Nephron progenitor cell (in vitro differentiated cells): ENCODE results near the gene PARN.
A peak's percentile ranks its signal among the peaks of the same experiment; 100 is the strongest.
"Not testable (repeated sequence)": the region's sequence is repeated elsewhere in the genome, so short reads cannot be mapped to it uniquely, and the experiment has no call there.

Experiments used
- DNase-seq: peaks from one replicate; pipeline ENCODE4 v3.0.0; 2021
- H3K27ac Mint-ChIP-seq: 2 replicates; pipeline ENCODE4 v1.8.0; 2021; ENCODE audit warnings: mild to moderate bottlenecking, moderate library complexity, mixed read lengths
- H3K27me3 Mint-ChIP-seq: 2 replicates; pipeline ENCODE4 v1.8.0; 2021; ENCODE audit warnings: mild to moderate bottlenecking, low read depth, mixed read lengths; ENCODE audit not compliant: poor library complexity
- H3K36me3 Mint-ChIP-seq: 2 replicates; pipeline ENCODE4 v1.8.0; 2021; ENCODE audit warnings: low read depth, mixed read lengths
- H3K4me1 Mint-ChIP-seq: 2 replicates; pipeline ENCODE4 v1.8.0; 2021; ENCODE audit warnings: mixed read lengths
- H3K4me3 Mint-ChIP-seq: 2 replicates; pipeline ENCODE4 v1.8.0; 2021; ENCODE audit warnings: mild to moderate bottlenecking, moderate library complexity, mixed read lengths
- H3K9me3 Mint-ChIP-seq: 2 replicates; pipeline ENCODE4 v1.8.0; 2021; ENCODE audit warnings: mild to moderate bottlenecking, moderate library complexity, mixed read lengths
- TF ChIP-seq, protein P1 (sequence below): fragments of 200-600 bp; sonication (generic); IDR thresholded peaks from 2 replicates; pipeline ENCODE4 v1.5.0; 2021; ENCODE audit warnings: antibody characterized with exemption

PARN gene

GRCh38 chr16:14548933-14549788 is 80.9 kb downstream of the PARN start:
- TF ChIP-seq, protein P1, sequence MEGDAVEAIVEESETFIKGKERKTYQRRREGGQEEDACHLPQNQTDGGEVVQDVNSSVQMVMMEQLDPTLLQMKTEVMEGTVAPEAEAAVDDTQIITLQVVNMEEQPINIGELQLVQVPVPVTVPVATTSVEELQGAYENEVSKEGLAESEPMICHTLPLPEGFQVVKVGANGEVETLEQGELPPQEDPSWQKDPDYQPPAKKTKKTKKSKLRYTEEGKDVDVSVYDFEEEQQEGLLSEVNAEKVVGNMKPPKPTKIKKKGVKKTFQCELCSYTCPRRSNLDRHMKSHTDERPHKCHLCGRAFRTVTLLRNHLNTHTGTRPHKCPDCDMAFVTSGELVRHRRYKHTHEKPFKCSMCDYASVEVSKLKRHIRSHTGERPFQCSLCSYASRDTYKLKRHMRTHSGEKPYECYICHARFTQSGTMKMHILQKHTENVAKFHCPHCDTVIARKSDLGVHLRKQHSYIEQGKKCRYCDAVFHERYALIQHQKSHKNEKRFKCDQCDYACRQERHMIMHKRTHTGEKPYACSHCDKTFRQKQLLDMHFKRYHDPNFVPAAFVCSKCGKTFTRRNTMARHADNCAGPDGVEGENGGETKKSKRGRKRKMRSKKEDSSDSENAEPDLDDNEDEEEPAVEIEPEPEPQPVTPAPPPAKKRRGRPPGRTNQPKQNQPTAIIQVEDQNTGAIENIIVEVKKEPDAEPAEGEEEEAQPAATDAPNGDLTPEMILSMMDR: no peak
- no peak for DNase-seq
- peaks cover under 1% of the 10 kb centered on the region for H3K9me3 Mint-ChIP-seq
- no peaks in the 10 kb centered on the region for H3K27me3 Mint-ChIP-seq
- H3K4me3 Mint-ChIP-seq: no peak overlapping the region
- peaks cover 22% of the 10 kb centered on the region for H3K36me3 Mint-ChIP-seq
- H3K4me1 Mint-ChIP-seq: peaks cover 9% of the 10 kb centered on the region
- peak overlapping the region; percentile 84 for H3K27ac Mint-ChIP-seq

GRCh38 chr16:14545346-14545884 is 84.6 kb downstream of the PARN start:
- Mint-ChIP-seq H3K27me3 (peaks cover 4% of the 10 kb centered on the region), H3K4me1 (peaks cover 9% of the 10 kb centered on the region), H3K27ac (no peak overlapping the region), H3K4me3 (no peak overlapping the region), H3K36me3 (peaks cover 51% of the 10 kb centered on the region), H3K9me3 (peaks cover 35% of the 10 kb centered on the region)
- TF ChIP-seq, protein P1: no peak
- no peak for DNase-seq

GRCh38 chr16:14544846-14545245 is 85.2 kb downstream of the PARN start:
- not testable (repeated sequence) for H3K4me1 Mint-ChIP-seq, H3K4me3 Mint-ChIP-seq, H3K27me3 Mint-ChIP-seq, DNase-seq
- H3K36me3 Mint-ChIP-seq: peaks cover 55% of the 10 kb centered on the region
- peak overlapping the region; percentile 68 for H3K27ac Mint-ChIP-seq
- H3K9me3 Mint-ChIP-seq: peaks cover 35% of the 10 kb centered on the region

- Mint-ChIP-seq H3K27ac (no peak overlapping the region), H3K27me3 (peaks cover 4% of the 10 kb centered on the region), H3K4me3 (no peak overlapping the region), H3K4me1 (no peaks in the 10 kb centered on the region), H3K36me3 (peaks cover 70% of the 10 kb centered on the region), H3K9me3 (peaks cover 44% of the 10 kb centered on the region)
- no peak for DNase-seq
- TF ChIP-seq, protein P1: no peak
Observed at GRCh38 chr16:14539631-14540030, 90.4 kb downstream of the PARN start.

DNA sequence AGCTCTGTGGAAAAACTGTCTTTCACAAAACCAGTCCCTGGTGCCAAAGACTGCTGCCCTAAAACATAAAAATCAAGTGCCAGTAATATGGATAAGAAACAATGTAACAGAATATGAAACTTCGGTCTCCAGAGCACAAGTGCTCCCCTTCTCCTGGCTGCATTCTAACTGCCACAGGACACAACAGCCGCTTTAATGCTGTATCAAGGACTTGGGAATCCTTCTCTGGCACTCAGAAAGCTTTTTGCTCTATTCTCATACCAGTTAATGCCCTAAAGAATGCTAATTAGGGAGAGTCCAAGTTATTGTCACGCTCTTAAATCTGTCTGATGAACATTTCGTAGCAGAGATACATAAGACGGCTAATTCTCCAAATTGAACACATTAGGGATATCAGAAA is 90.9 kb downstream of the PARN start:
- DNase-seq: no peak
- Mint-ChIP-seq H3K27ac (no peak overlapping the region), H3K4me3 (no peak overlapping the region), H3K36me3 (peaks cover 66% of the 10 kb centered on the region), H3K27me3 (peaks cover 4% of the 10 kb centered on the region), H3K9me3 (peaks cover 48% of the 10 kb centered on the region), H3K4me1 (no peaks in the 10 kb centered on the region)
- TF ChIP-seq, protein P1: no peak

- Mint-ChIP-seq H3K4me3 (no peak overlapping the region), H3K4me1 (no peaks in the 10 kb centered on the region), H3K27me3 (peaks cover 4% of the 10 kb centered on the region), H3K27ac (no peak overlapping the region), H3K9me3 (peaks cover 48% of the 10 kb centered on the region), H3K36me3 (peaks cover 66% of the 10 kb centered on the region)
- TF ChIP-seq, protein P1: no peak
- DNase-seq: no peak
Observed at GRCh38 chr16:14538604-14539003, 91.5 kb downstream of the PARN start.
